ENCODE data around the gene CKM. TPM values are rescaled to one million over a fixed set of nuclear protein-coding genes. Genes with fewer than 3 reads are reported as not detected.

Gene CKM
- 0.08 TPM in 1 of 5 replicates, not detected in the others for total RNA-seq (2022; extraction: Qiagen RNA extraction; ENCODE audit: low read depth)

DNA sequence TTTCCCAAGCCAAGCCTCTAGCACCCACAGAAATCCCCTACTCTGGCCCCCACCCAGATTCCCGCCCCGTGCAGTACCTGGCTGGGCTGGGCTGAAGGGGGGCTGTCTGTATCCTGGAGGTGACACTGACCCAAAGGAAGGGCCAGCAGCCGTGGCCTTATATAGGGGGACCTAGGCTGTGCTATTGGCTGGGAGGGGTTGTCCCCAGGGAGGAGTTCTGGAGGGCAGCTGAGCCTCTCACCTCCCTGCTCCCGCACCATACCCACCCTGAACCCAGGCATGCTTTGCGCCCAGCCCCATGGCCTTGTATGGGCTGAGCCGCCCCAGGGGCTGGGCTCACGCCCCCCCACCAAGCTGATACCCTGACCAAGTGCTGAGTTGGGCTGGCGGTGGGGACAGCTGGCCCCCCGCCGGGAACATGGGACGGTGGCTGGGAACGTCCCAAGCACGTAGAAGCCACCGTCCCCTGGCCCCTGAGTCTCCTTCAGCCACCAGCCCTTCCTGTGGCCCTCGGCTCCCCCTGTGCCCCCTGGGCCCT is at the start of gene CKM:
TSS of gene CKM (minus strand) at position 132 of the 538 bp plus-strand sequence. CDS start 3,162 bp downstream, outside the sequence.

DNA sequence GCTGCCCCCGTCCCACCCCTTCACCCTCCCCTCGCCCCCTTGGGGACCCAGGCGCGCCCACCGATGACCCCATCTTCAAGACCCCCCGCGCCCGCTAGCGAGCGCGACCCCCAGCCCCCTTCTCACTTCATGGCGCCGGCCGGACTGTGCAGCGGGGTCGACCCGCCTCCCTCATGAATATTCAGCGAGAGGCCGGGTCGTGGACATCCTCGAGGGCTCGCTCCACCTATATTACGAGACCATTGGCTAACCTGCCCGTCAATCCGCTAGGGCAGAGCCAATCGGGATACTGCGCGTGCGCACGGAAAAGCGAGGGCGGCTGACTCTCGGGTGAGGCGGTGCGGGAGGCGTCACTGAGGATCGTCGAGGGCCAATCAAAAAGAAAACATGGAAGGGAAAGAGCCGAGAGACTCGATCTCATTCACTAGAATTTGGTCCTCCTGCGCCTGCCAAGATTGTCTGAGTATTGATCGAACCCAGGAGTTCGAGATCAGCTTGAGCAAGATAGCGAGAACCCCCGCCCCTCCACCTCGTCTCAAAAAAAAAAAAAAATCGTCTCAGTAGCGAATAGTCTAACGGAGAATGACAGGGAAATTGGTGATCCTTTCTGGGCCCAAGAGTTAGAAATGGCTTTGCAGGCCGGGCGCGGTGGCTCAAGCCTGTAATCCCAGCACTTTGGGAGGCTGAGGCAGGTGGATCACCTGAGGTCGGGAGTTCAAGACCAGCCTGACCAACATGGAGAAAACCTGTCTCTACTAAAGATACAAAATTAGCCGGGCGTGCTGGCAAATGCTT is 47.9 kb upstream of the CKM start, which contains the start of gene ERCC2:
TSS of gene ERCC2 (minus strand) at position 164 of the 795 bp plus-strand sequence. CDS start at position 131, 33 bp downstream.

DNA sequence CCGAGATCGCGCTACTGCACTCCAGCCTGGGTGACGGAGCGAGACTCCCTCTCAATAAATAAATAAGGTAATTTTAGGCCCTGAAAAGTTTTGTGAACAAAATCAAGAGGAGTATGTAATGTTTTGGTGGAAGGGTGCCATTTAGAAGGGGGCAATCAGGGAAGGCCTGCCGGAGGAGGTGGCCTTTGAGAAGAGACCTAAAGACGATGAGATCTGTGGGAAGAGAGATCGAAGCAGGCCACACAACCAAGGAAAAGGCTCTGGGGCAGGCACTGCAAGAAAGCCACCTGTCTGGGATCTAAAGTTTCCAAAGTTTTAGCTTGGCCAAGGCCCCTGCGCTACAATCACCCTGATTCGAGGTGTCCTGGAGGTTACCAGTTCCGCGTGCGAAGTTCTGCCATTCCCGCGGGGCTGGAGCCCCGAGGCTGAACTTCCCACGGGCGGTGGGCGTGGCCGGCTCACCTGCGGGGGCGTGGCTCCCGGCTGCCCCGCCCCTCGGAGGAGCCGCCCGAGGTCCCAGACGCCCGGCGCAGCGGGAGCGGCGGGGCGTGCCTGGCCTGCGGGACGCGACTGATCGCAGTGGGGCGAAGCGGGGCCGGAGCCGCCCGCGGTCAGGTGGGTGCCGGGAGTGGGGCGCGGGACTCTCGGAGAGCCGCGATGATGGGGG is 17.7 kb upstream of the CKM start, which contains the start of gene KLC3:
TSS of gene KLC3 (plus strand) at position 519 of the 667 bp plus-strand sequence. CDS start 4,792 bp downstream, outside the sequence.

Other genes with a start within 250 kb of the CKM start
- gene ZNF296, start 246.4 kb downstream of the CKM start, total RNA-seq (2022; extraction: Qiagen RNA extraction; ENCODE audit: low read depth), result 5.5 to 12.5 TPM (median 11.8 TPM) in 5 replicates
- gene GEMIN7, start 243.6 kb downstream of the CKM start, total RNA-seq (2022; extraction: Qiagen RNA extraction; ENCODE audit: low read depth), result 75.9 to 97.8 TPM (median 96.0 TPM) in 5 replicates
- gene PPP1R37, start 229.7 kb downstream of the CKM start, total RNA-seq (2022; extraction: Qiagen RNA extraction; ENCODE audit: low read depth), result 23.1 to 37.0 TPM (median 36.1 TPM) in 5 replicates
- gene NKPD1, start 161.9 kb downstream of the CKM start, total RNA-seq (2022; extraction: Qiagen RNA extraction; ENCODE audit: low read depth), result 0.08 to 0.34 TPM (median 0.32 TPM) in 5 replicates
- gene TRAPPC6A, start 144.6 kb downstream of the CKM start, total RNA-seq (2022; extraction: Qiagen RNA extraction; ENCODE audit: low read depth), result 29.2 to 47.2 TPM (median 38.5 TPM) in 5 replicates
- 13.7 to 22.6 TPM (median 17.2 TPM) in 5 replicates for gene BLOC1S3, start 144.1 kb downstream of the CKM start, total RNA-seq (2022; extraction: Qiagen RNA extraction; ENCODE audit: low read depth)
- 1.0 to 2.0 TPM (median 2.0 TPM) in 5 replicates for gene EXOC3L2, start 77.5 kb downstream of the CKM start, total RNA-seq (2022; extraction: Qiagen RNA extraction; ENCODE audit: low read depth)
- gene MARK4, start 71.6 kb downstream of the CKM start, total RNA-seq (2022; extraction: Qiagen RNA extraction; ENCODE audit: low read depth), result 5.5 to 8.6 TPM (median 7.4 TPM) in 5 replicates
- 0.40 to 1.2 TPM (median 0.79 TPM) in 5 replicates for gene KLC3, start 17.9 kb upstream of the CKM start, total RNA-seq (2022; extraction: Qiagen RNA extraction; ENCODE audit: low read depth)
- gene ERCC2, start 47.7 kb upstream of the CKM start, total RNA-seq (2022; extraction: Qiagen RNA extraction; ENCODE audit: low read depth), result 8.5 to 14.6 TPM (median 12.9 TPM) in 5 replicates
- 28.2 to 49.5 TPM (median 33.1 TPM) in 5 replicates for gene PPP1R13L, start 82.2 kb upstream of the CKM start, total RNA-seq (2022; extraction: Qiagen RNA extraction; ENCODE audit: low read depth)
- 36.5 to 57.4 TPM (median 49.7 TPM) in 5 replicates for gene POLR1G, start 83.8 kb upstream of the CKM start, total RNA-seq (2022; extraction: Qiagen RNA extraction; ENCODE audit: low read depth)
- 133 to 168 TPM (median 162 TPM) in 5 replicates for gene ERCC1, start 101.0 kb upstream of the CKM start, total RNA-seq (2022; extraction: Qiagen RNA extraction; ENCODE audit: low read depth)
- 13.5 to 20.1 TPM (median 14.6 TPM) in 5 replicates for gene FOSB, start 145.1 kb upstream of the CKM start, total RNA-seq (2022; extraction: Qiagen RNA extraction; ENCODE audit: low read depth)
- gene RTN2, start 174.2 kb upstream of the CKM start, total RNA-seq (2022; extraction: Qiagen RNA extraction; ENCODE audit: low read depth), result 10.6 to 14.5 TPM (median 11.4 TPM) in 5 replicates
- 5.5 to 7.8 TPM (median 7.1 TPM) in 5 replicates for gene PPM1N, start 175.6 kb upstream of the CKM start, total RNA-seq (2022; extraction: Qiagen RNA extraction; ENCODE audit: low read depth)
- gene VASP, start 184.6 kb upstream of the CKM start, total RNA-seq (2022; extraction: Qiagen RNA extraction; ENCODE audit: low read depth), result 153 to 206 TPM (median 182 TPM) in 5 replicates